Liver (tissue), 9 donors: ENCODE results near the gene JPH3. TPM values are rescaled to one million over a fixed set of nuclear protein-coding genes. Genes with fewer than 3 reads are reported as not detected.

Experiments used
- DNase-seq: peaks from one replicate; pipeline ENCODE4 v3.0.0-alpha.2; 2017; ENCODE audit warnings: low spot score
- H3K27ac ChIP-seq, 2 donors: one replicate each; pipeline ENCODE4 v1.7.0; 2013; ENCODE audit warnings: inconsistent platforms in 2 of 2, low read length in 2 of 2, control low read depth in 1 of 2, low read depth in 1 of 2, mild to moderate bottlenecking in 1 of 2
- H3K27me3 ChIP-seq, 4 donors: one replicate each; pipeline versions ENCODE4 v1.6.1 to v1.7.0; 2013; ENCODE audit warnings: low read length in 3 of 4, inconsistent platforms in 1 of 4, mild to moderate bottlenecking in 1 of 4, moderate library complexity in 1 of 4; ENCODE audit not compliant: control insufficient read depth in 4 of 4, insufficient read depth in 4 of 4
- H3K36me3 ChIP-seq, 4 donors: one replicate each; pipeline versions ENCODE4 v1.6.1 to v1.7.0; 2013; ENCODE audit warnings: low read length in 3 of 4, mild to moderate bottlenecking in 3 of 4, low read depth in 1 of 4, moderate library complexity in 1 of 4; ENCODE audit not compliant: control insufficient read depth in 4 of 4, insufficient read depth in 3 of 4
- H3K4me1 ChIP-seq, 4 donors: one replicate each; pipeline versions ENCODE4 v1.6.1 to v1.7.0; 2013; ENCODE audit warnings: low read length in 3 of 4, mild to moderate bottlenecking in 3 of 4, moderate library complexity in 1 of 4; ENCODE audit not compliant: control insufficient read depth in 4 of 4, insufficient read depth in 4 of 4
- H3K4me3 ChIP-seq, 3 donors: one replicate each; pipeline versions ENCODE4 v1.6.1 to v1.7.0; 2013; ENCODE audit warnings: low read length in 3 of 3, control low read depth in 1 of 3, low read depth in 1 of 3, mild to moderate bottlenecking in 1 of 3
- H3K9ac ChIP-seq, 2 donors: one replicate each; pipeline ENCODE4 v1.7.0; 2013; ENCODE audit warnings: low read length in 2 of 2, mild to moderate bottlenecking in 2 of 2, moderate library complexity in 2 of 2, control low read depth in 1 of 2, low read depth in 1 of 2
- H3K9me3 ChIP-seq, 4 donors: one replicate each; pipeline versions ENCODE4 v1.6.1 to v1.7.0; 2013; ENCODE audit warnings: low read length in 3 of 4; ENCODE audit not compliant: control insufficient read depth in 4 of 4
- EGR1 ChIP-seq, 2 donors: IDR thresholded peaks; 2 replicates each; pipeline ENCODE4 v1.6.1; 2016 to 2018; ENCODE audit warnings: antibody characterized with exemption in 2 of 2, low read depth in 2 of 2
- FOXA1 ChIP-seq: IDR thresholded peaks from 2 replicates; pipeline ENCODE4 v1.6.1; 2016; ENCODE audit warnings: antibody characterized with exemption
- FOXA2 ChIP-seq: IDR thresholded peaks from 2 replicates; pipeline ENCODE4 v1.6.1; 2016; ENCODE audit warnings: antibody characterized with exemption
- HNF4A ChIP-seq, 2 donors: conservative IDR thresholded peaks; 2 replicates each; pipeline ENCODE4 v1.6.1; 2016; ENCODE audit warnings: antibody characterized with exemption in 2 of 2, mild to moderate bottlenecking in 2 of 2
- HNF4G ChIP-seq: IDR thresholded peaks from 2 replicates; pipeline ENCODE4 v1.6.1; 2016; ENCODE audit warnings: antibody characterized with exemption
- JUND ChIP-seq, 2 donors: IDR thresholded peaks; 2 replicates each; pipeline ENCODE4 v1.6.1; 2016; ENCODE audit warnings: antibody characterized with exemption in 2 of 2
- MAX ChIP-seq: IDR thresholded peaks from 2 replicates; pipeline ENCODE4 v1.6.1; 2016; ENCODE audit warnings: antibody characterized with exemption
- NR2F2 ChIP-seq: IDR thresholded peaks from 2 replicates; pipeline ENCODE4 v1.6.1; 2016; ENCODE audit warnings: antibody characterized with exemption
- RAD21 ChIP-seq, 2 donors: IDR thresholded peaks; 2 replicates each; pipeline ENCODE4 v1.6.1; 2016; ENCODE audit warnings: antibody characterized with exemption in 2 of 2, mild to moderate bottlenecking in 2 of 2
- REST ChIP-seq: IDR thresholded peaks from 2 replicates; pipeline ENCODE4 v1.6.1; 2016; ENCODE audit warnings: antibody characterized with exemption, mild to moderate bottlenecking
- RXRA ChIP-seq, 2 donors: IDR thresholded peaks; 2 replicates each; pipeline ENCODE4 v1.6.1; 2017 to 2018; ENCODE audit warnings: antibody characterized with exemption in 2 of 2, mild to moderate bottlenecking in 1 of 2
- SP1 ChIP-seq: IDR thresholded peaks from 2 replicates; pipeline ENCODE4 v1.6.1; 2018; ENCODE audit warnings: antibody characterized with exemption, mild to moderate bottlenecking
- TAF1 ChIP-seq: conservative IDR thresholded peaks from 2 replicates; pipeline ENCODE4 v1.6.1; 2016; ENCODE audit warnings: antibody characterized with exemption, mild to moderate bottlenecking
- YY1 ChIP-seq: IDR thresholded peaks from 2 replicates; pipeline ENCODE4 v1.6.1; 2016; ENCODE audit warnings: antibody characterized with exemption, mild to moderate bottlenecking
- WGBS: extraction: QIAGEN DNeasy Blood & Tissue Kit; methylation state at CpG from one replicate; pipeline ENCODE4 v1.1.7; 2013; 5-methylcytosine and 5-hydroxymethylcytosine counted together
- polyA plus RNA-seq, 2 donors: library from polyadenylated mRNA; stranded (reverse) in 1 of 2; unstranded in 1 of 2; fragments of 200-250 nt in 1 of 2; fragments of >200 nt in 1 of 2; fragmentation: Nextera tagmentation in 1 of 2; extraction: Ambion mirVana in 1 of 2; gene quantifications; one replicate each; pipeline versions ENCODE4 v1.2.1 to v1.2.3, GENCODE V29; 2013 to 2015
- total RNA-seq, 2 donors: library from RNA; depleted of rRNA; stranded (reverse); fragments of >200 nt; gene quantifications; one replicate each; pipeline ENCODE4 v1.2.3, GENCODE V29; 2014
- TF ChIP-seq, protein P1 (sequence below): IDR thresholded peaks from 2 replicates; pipeline ENCODE4 v1.6.1; 2016; ENCODE audit warnings: antibody characterized with exemption
- TF ChIP-seq, protein P2 (sequence below): fragments of 150-350 bp; IDR thresholded peaks from 2 replicates; pipeline ENCODE4 v1.5.1; 2017; ENCODE audit warnings: improper control_type of control experiment, low read depth, low read length; ENCODE audit not compliant: missing input control
- donor health status: healthy.
- donor health status: healthy.
- donor health status: healthy.
- donor health status: healthy.
- donor health status: healthy.

The JPH3 gene
- total and polyA plus RNA-seq, 4 donors: under 0.01 to 0.09 (median 0.04) TPM

- H3K27ac ChIP-seq: peak overlapping the region; percentile 58 to 70
- H3K4me3 ChIP-seq: no peak overlapping the region
- WGBS: 74% methylated on average over 33 of the region's 33 CpGs
- TF ChIP-seq SP1 (peak; percentile 5), TAF1 (no peak), NR2F2 (peak; percentile 3)
- H3K27me3 ChIP-seq: no peaks in the 10 kb centered on the region
- H3K4me1 ChIP-seq: peaks cover 0 to 5% (median 1%) of the 10 kb centered on the region in 4 donors
- no peak for DNase-seq
- no peaks in the 10 kb centered on the region for H3K36me3 ChIP-seq
- no peaks in the 10 kb centered on the region for H3K9me3 ChIP-seq
- H3K9ac ChIP-seq: no peak overlapping the region
Measured at GRCh38 chr16:87582216-87582965, 19.9 kb upstream of the JPH3 start.

DNA sequence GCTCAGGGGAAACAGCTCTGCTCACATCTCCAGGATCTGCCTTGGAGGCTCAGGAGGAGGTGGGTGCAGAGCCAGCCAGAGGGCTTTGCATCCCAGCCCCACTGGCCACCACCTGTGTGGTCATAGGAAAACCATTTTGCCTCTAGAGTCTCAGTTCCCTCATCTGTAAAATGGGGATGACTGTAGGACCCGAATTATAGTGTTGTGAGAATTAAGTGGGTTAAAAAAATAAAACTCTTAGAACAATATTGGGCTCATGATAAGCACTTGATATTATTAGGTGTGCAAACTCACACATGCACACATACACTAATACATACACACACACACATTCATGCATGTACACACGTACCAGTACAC lies 19.4 kb upstream of the JPH3 start:
- no peaks in the 10 kb centered on the region for H3K27me3 ChIP-seq
- peaks cover 0 to 5% (median 1%) of the 10 kb centered on the region in 4 donors for H3K4me1 ChIP-seq
- no peaks in the 10 kb centered on the region for H3K9me3 ChIP-seq
- 81% methylated on average over 2 of the region's 2 CpGs for WGBS
- no peak overlapping the region for H3K9ac ChIP-seq
- peak overlapping the region; percentile 58 to 70 for H3K27ac ChIP-seq
- H3K4me3 ChIP-seq: no peak overlapping the region
- TF ChIP-seq FOXA1 (no peak), RXRA (IDR thresholded peaks at IDR 0.05) (no peak), EGR1 (IDR thresholded peaks at IDR 0.05; ENCODE audit: low read depth in 2 of 2) (no peak), FOXA2 (no peak), TAF1 (no peak), NR2F2 (no peak), MAX (no peak), JUND (IDR thresholded peaks at IDR 0.05) (no peak), RAD21 (IDR thresholded peaks at IDR 0.05) (no peak), HNF4G (no peak), YY1 (no peak), HNF4A (conservative IDR thresholded peaks at IDR 0.05) (no peak), SP1 (no peak), REST (no peak)
- TF ChIP-seq, protein P1, sequence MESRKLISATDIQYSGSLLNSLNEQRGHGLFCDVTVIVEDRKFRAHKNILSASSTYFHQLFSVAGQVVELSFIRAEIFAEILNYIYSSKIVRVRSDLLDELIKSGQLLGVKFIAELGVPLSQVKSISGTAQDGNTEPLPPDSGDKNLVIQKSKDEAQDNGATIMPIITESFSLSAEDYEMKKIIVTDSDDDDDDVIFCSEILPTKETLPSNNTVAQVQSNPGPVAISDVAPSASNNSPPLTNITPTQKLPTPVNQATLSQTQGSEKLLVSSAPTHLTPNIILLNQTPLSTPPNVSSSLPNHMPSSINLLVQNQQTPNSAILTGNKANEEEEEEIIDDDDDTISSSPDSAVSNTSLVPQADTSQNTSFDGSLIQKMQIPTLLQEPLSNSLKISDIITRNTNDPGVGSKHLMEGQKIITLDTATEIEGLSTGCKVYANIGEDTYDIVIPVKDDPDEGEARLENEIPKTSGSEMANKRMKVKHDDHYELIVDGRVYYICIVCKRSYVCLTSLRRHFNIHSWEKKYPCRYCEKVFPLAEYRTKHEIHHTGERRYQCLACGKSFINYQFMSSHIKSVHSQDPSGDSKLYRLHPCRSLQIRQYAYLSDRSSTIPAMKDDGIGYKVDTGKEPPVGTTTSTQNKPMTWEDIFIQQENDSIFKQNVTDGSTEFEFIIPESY: no peak
- TF ChIP-seq, protein P2, sequence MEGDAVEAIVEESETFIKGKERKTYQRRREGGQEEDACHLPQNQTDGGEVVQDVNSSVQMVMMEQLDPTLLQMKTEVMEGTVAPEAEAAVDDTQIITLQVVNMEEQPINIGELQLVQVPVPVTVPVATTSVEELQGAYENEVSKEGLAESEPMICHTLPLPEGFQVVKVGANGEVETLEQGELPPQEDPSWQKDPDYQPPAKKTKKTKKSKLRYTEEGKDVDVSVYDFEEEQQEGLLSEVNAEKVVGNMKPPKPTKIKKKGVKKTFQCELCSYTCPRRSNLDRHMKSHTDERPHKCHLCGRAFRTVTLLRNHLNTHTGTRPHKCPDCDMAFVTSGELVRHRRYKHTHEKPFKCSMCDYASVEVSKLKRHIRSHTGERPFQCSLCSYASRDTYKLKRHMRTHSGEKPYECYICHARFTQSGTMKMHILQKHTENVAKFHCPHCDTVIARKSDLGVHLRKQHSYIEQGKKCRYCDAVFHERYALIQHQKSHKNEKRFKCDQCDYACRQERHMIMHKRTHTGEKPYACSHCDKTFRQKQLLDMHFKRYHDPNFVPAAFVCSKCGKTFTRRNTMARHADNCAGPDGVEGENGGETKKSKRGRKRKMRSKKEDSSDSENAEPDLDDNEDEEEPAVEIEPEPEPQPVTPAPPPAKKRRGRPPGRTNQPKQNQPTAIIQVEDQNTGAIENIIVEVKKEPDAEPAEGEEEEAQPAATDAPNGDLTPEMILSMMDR: no peak
- no peaks in the 10 kb centered on the region for H3K36me3 ChIP-seq
- DNase-seq: no peak
